Measurements from ENCODE around the gene PRR5L. TPM values are rescaled to one million over a fixed set of nuclear protein-coding genes. Genes with fewer than 3 reads are reported as not detected.

The PRR5L gene
- total RNA-seq, 3 donors from 2014 or later, result 5.1 to 10.0 (median 8.5) TPM

- no peaks in the 10 kb centered on the region for H3K4me1 Mint-ChIP-seq (ENCODE audit: low read depth)
- ATAC-seq (no peak), DNase-seq (no peak)
- H3K4me3 Mint-ChIP-seq, result no peak overlapping the region
- no peaks in the 10 kb centered on the region for H3K27me3 Mint-ChIP-seq (ENCODE audit: low read depth)
- peaks cover 29% of the 10 kb centered on the region for H3K36me3 Mint-ChIP-seq (ENCODE audit: insufficient read depth)
- H3K9me3 Mint-ChIP-seq, result peaks cover 7% of the 10 kb centered on the region
Measured at GRCh38 chr11:36268337-36268985, 27.6 kb upstream of the PRR5L start.

- Mint-ChIP-seq H3K9me3 (peaks cover 7% of the 10 kb centered on the region), H3K27me3 (ENCODE audit: low read depth) (no peaks in the 10 kb centered on the region), H3K4me1 (ENCODE audit: low read depth) (no peaks in the 10 kb centered on the region), H3K36me3 (ENCODE audit: insufficient read depth) (peaks cover 43% of the 10 kb centered on the region), H3K4me3 (no peak overlapping the region)
- ATAC-seq (no peak), DNase-seq (no peak)
Measured at GRCh38 chr11:36270701-36271100, 25.4 kb upstream of the PRR5L start.

GRCh38 chr11:36271794-36272407 is 24.2 kb upstream of the PRR5L start:
- peaks cover 7% of the 10 kb centered on the region for H3K9me3 Mint-ChIP-seq
- no peak for ATAC-seq
- H3K36me3 Mint-ChIP-seq (ENCODE audit: insufficient read depth), result peaks cover 49% of the 10 kb centered on the region
- no peak overlapping the region for H3K4me3 Mint-ChIP-seq
- DNase-seq, result no peak
- H3K4me1 Mint-ChIP-seq (ENCODE audit: low read depth), result no peaks in the 10 kb centered on the region
- no peaks in the 10 kb centered on the region for H3K27me3 Mint-ChIP-seq (ENCODE audit: low read depth)

- ATAC-seq, result no peak
- H3K9me3 Mint-ChIP-seq, result peaks cover 7% of the 10 kb centered on the region
- no peak overlapping the region for H3K4me3 Mint-ChIP-seq
- DNase-seq, result no peak
- no peaks in the 10 kb centered on the region for H3K4me1 Mint-ChIP-seq (ENCODE audit: low read depth)
- H3K36me3 Mint-ChIP-seq (ENCODE audit: insufficient read depth), result peaks cover 57% of the 10 kb centered on the region
- no peaks in the 10 kb centered on the region for H3K27me3 Mint-ChIP-seq (ENCODE audit: low read depth)
Measured at GRCh38 chr11:36273110-36273509, 23.0 kb upstream of the PRR5L start.

GRCh38 chr11:36274414-36274813 is 21.7 kb upstream of the PRR5L start:
- DNase-seq (no peak), ATAC-seq (no peak)
- Mint-ChIP-seq H3K9me3 (peaks cover 7% of the 10 kb centered on the region), H3K4me1 (ENCODE audit: low read depth) (no peaks in the 10 kb centered on the region), H3K4me3 (no peak overlapping the region), H3K27me3 (ENCODE audit: low read depth) (no peaks in the 10 kb centered on the region), H3K36me3 (ENCODE audit: insufficient read depth) (peaks cover 60% of the 10 kb centered on the region)

- DNase-seq, result no peak
- ATAC-seq, result no peak
- H3K4me1 Mint-ChIP-seq (ENCODE audit: low read depth), result peaks cover 3% of the 10 kb centered on the region
- peaks cover 51% of the 10 kb centered on the region for H3K36me3 Mint-ChIP-seq (ENCODE audit: insufficient read depth)
- no peaks in the 10 kb centered on the region for H3K27me3 Mint-ChIP-seq (ENCODE audit: low read depth)
- H3K9me3 Mint-ChIP-seq, result peaks cover 9% of the 10 kb centered on the region
- H3K4me3 Mint-ChIP-seq, result no peak overlapping the region
Measured at GRCh38 chr11:36278531-36279282, 17.4 kb upstream of the PRR5L start.

GRCh38 chr11:36280531-36280930 is 15.6 kb upstream of the PRR5L start:
- Mint-ChIP-seq H3K9me3 (peaks cover 9% of the 10 kb centered on the region), H3K4me1 (ENCODE audit: low read depth) (peaks cover 15% of the 10 kb centered on the region), H3K4me3 (no peak overlapping the region), H3K36me3 (ENCODE audit: insufficient read depth) (peaks cover 41% of the 10 kb centered on the region), H3K27me3 (ENCODE audit: low read depth) (no peaks in the 10 kb centered on the region)
- ATAC-seq, result no peak
- DNase-seq, result no peak

DNA sequence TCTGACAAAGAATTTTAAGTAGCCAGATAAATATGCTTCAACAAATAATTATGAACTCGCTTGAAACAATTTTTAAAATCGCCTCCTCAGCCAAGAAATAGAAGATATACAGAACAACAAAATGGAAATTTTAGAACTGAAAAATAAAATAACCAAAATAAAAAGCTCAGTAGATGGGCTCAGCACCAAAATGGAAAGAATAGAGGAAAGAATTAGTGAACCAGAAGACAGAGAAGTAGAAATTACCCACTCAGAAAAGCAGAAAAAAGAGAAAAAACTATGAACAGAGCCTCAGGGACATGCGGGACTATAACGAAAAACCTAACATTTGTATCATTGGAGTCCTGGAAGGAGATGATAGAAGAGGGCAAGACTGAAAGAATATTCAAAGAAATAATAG is 14.2 kb upstream of the PRR5L start:
- Mint-ChIP-seq H3K9me3 (peaks cover 9% of the 10 kb centered on the region), H3K36me3 (ENCODE audit: insufficient read depth) (peaks cover 35% of the 10 kb centered on the region), H3K4me3 (no peak overlapping the region), H3K27me3 (ENCODE audit: low read depth) (no peaks in the 10 kb centered on the region), H3K4me1 (ENCODE audit: low read depth) (peaks cover 23% of the 10 kb centered on the region)
- no peak for ATAC-seq
- no peak for DNase-seq

GRCh38 chr11:36282926-36283325 is 13.2 kb upstream of the PRR5L start:
- ATAC-seq (no peak), DNase-seq (no peak)
- peaks cover 26% of the 10 kb centered on the region for H3K4me1 Mint-ChIP-seq (ENCODE audit: low read depth)
- no peak overlapping the region for H3K4me3 Mint-ChIP-seq
- peaks cover 26% of the 10 kb centered on the region for H3K36me3 Mint-ChIP-seq (ENCODE audit: insufficient read depth)
- H3K9me3 Mint-ChIP-seq, result peaks cover 9% of the 10 kb centered on the region
- H3K27me3 Mint-ChIP-seq (ENCODE audit: low read depth), result no peaks in the 10 kb centered on the region

DNA sequence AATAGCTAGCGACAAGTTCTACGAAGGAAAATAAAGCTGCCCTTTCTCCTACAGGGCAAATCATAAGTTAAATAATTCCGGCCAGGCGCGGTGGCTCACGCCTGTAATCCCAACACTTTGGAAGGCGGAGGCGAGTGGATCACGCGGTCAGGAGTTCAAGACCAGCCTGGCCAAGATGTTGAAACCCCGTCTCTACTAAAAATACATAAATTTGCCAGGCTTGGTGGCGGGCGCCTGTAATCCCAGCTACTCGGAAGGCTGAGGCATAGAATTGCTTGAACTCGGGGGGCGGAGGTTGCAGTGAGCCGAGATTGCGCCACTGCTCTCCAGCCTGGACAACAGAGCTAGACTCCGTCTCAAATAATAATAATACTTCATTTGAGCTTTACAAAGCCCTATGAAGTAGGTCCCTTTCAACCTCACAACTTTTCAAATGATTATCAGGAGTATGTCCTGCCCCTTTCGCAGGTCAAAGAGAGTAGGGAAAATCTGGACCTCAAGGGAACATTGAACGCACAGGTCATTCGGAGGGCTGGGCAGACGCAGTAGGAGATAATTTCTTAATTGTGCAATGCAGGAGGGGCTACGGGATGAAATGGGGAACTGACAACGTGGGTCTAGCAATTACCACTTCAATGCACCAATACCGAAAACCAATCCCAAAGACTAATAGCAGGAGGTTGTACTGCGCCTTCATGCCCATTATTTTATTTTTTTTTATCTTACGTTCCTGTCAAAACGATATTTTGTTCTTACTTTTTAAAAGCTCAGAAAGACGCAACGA is 7.5 kb upstream of the PRR5L start:
- Mint-ChIP-seq H3K9me3 (no peaks in the 10 kb centered on the region), H3K4me1 (ENCODE audit: low read depth) (peaks cover 41% of the 10 kb centered on the region), H3K27me3 (ENCODE audit: low read depth) (no peaks in the 10 kb centered on the region), H3K4me3 (peak overlapping the region; percentile 92), H3K36me3 (ENCODE audit: insufficient read depth) (no peaks in the 10 kb centered on the region)
- ATAC-seq (no peak), DNase-seq (no peak)

DNA sequence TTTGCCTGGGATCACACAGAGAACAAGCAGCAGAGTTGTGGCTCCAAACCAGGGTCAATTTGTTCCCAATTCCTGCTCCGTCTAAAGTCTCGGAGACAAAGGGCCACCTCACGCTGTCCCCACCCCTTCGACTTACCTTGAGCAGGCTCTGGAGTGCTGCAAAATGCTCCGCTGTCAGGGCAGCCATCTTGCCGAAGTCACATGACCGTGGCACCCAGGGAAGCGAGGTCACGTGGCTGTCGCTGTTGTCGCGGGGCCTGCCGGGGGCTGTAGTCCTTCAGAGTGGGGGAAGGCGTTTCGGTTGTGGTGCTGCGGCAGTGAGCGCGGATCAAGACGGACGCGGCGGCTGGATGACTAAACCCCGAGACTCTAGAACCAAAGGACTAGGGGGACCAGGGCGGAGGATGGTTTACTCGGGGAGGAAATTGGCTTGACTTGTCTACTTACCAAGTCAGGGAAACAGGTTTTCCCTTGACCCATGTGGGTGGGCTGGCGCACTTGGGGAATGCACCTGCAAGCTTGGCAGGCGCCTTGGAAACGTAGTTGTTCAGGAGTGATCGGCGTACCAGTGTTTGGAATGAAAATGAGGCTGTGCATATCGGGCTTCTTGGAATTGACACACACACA is 6.7 kb upstream of the PRR5L start, which contains the start of gene COMMD9:
COMMD9 (minus strand) TSS at position 199 of the 627 bp plus-strand sequence; CDS start at position 187, 12 bp downstream.
- Mint-ChIP-seq H3K9me3 (no peaks in the 10 kb centered on the region), H3K36me3 (ENCODE audit: insufficient read depth) (no peaks in the 10 kb centered on the region), H3K4me3 (peak within 1 kb of the TSS; percentile 92), H3K27me3 (ENCODE audit: low read depth) (no peaks in the 10 kb centered on the region), H3K4me1 (ENCODE audit: low read depth) (peaks cover 37% of the 10 kb centered on the region)
- peak; percentile 89 for DNase-seq
- ATAC-seq, result peak; percentile 100

GRCh38 chr11:36292311-36292722 is 3.8 kb upstream of the PRR5L start:
- DNase-seq, result no peak
- Mint-ChIP-seq H3K36me3 (ENCODE audit: insufficient read depth) (no peaks in the 10 kb centered on the region), H3K9me3 (no peaks in the 10 kb centered on the region), H3K4me1 (ENCODE audit: low read depth) (peaks cover 20% of the 10 kb centered on the region), H3K4me3 (no peak overlapping the region), H3K27me3 (ENCODE audit: low read depth) (no peaks in the 10 kb centered on the region)
- ATAC-seq, result no peak

GRCh38 chr11:36296884-36297543 is 926 bp downstream of the PRR5L start:
- ATAC-seq (no peak), DNase-seq (no peak)
- no peak overlapping the region for H3K4me3 Mint-ChIP-seq
- H3K36me3 Mint-ChIP-seq (ENCODE audit: insufficient read depth), result no peaks in the 10 kb centered on the region
- peaks cover 3% of the 10 kb centered on the region for H3K4me1 Mint-ChIP-seq (ENCODE audit: low read depth)
- no peaks in the 10 kb centered on the region for H3K9me3 Mint-ChIP-seq
- H3K27me3 Mint-ChIP-seq (ENCODE audit: low read depth), result no peaks in the 10 kb centered on the region
